Bronchial epithelial cell (primary cell): ENCODE measurements around the gene SLC22A24. TPM values are rescaled to one million over a fixed set of nuclear protein-coding genes. Genes with fewer than 3 reads are reported as not detected.
"Not testable (repeated sequence)": the region's sequence is repeated elsewhere in the genome, so short reads cannot be mapped to it uniquely, and the experiment has no call there.

Experiments
- DNase-seq: peaks from one replicate; pipeline ENCODE4 v3.0.0-alpha.2; 2010; ENCODE audit warnings: low read depth
- FAIRE-seq: peaks from 2 replicates; lab custom pipeline; 2011; peaks lifted over from hg19 to GRCh38; lab: Jason Lieb, UNC
- H3K27me3 ChIP-seq: 2 replicates; pipeline ENCODE4 v1.5.1; 2011; ENCODE audit warnings: low read length; ENCODE audit not compliant: control insufficient read depth, insufficient read depth
- H3K36me3 ChIP-seq: 2 replicates; pipeline ENCODE4 v1.5.1; 2011; ENCODE audit warnings: low read length; ENCODE audit not compliant: control insufficient read depth, insufficient read depth
- H3K4me3 ChIP-seq: 2 replicates; pipeline ENCODE4 v1.5.1; 2011; ENCODE audit warnings: mild to moderate bottlenecking, low read depth, low read length, control low read depth
- total RNA-seq: library from RNA; depleted of rRNA; stranded (reverse); fragments of >200 nt; gene quantifications from 2 replicates; pipeline ENCODE4 v1.2.1, GENCODE V29; 2014
- TF ChIP-seq, protein P1 (sequence below): IDR thresholded peaks from 2 replicates; pipeline ENCODE4 v1.5.1; 2011; ENCODE audit warnings: mild to moderate bottlenecking, moderate library complexity, low read length, control low read depth, inconsistent platforms; ENCODE audit not compliant: insufficient read depth, severe bottlenecking

Gene SLC22A24
- total RNA-seq, 1 donor from 2014 or later: not detected

DNA sequence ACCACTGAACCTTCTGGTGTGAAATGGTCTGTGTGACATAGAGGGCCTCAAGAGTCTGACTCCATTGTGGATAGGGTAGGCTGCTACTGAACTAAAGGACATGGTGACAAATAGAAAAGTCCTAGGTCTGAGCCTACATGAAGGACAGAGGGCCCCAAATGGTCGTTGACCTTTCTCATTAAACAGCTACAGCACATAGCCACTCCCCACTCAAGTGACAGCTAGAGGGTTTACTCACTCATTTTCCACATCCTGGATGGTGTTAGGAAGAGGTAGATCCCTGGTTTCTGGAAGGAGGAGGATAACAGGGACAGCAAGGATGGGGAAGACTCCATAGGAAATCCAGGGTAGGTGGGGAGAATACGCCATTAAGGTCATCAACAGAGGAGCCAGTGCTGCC, 63.3 kb downstream of the SLC22A24 start:
- FAIRE-seq: no peak
- TF ChIP-seq, protein P1, sequence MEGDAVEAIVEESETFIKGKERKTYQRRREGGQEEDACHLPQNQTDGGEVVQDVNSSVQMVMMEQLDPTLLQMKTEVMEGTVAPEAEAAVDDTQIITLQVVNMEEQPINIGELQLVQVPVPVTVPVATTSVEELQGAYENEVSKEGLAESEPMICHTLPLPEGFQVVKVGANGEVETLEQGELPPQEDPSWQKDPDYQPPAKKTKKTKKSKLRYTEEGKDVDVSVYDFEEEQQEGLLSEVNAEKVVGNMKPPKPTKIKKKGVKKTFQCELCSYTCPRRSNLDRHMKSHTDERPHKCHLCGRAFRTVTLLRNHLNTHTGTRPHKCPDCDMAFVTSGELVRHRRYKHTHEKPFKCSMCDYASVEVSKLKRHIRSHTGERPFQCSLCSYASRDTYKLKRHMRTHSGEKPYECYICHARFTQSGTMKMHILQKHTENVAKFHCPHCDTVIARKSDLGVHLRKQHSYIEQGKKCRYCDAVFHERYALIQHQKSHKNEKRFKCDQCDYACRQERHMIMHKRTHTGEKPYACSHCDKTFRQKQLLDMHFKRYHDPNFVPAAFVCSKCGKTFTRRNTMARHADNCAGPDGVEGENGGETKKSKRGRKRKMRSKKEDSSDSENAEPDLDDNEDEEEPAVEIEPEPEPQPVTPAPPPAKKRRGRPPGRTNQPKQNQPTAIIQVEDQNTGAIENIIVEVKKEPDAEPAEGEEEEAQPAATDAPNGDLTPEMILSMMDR: no peak
- Histone ChIP-seq H3K36me3 (no peaks in the 10 kb centered on the region), H3K27me3 (no peaks in the 10 kb centered on the region), H3K4me3 (no peak overlapping the region)
- no peak for DNase-seq

DNA sequence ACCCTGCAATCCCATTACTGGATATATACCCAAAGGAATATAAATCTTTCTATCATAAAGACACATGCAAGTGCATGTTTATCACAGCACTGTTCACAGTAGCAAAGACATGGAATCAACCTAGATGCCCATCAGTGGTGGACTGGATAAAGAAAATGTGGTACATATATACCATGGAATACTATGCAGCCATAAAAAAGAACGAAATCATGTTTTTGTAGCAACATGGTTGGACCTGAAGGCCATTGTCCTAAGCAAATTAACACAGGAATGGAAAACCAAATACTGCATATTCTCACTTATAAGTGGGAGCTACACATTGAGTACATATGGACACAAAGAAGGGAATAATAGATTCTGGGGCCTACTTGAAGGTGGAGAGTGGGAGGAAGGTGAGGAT, 97.8 kb downstream of the SLC22A24 start:
- not testable (repeated sequence) for FAIRE-seq, DNase-seq, H3K36me3 ChIP-seq, H3K4me3 ChIP-seq, H3K27me3 ChIP-seq

DNA sequence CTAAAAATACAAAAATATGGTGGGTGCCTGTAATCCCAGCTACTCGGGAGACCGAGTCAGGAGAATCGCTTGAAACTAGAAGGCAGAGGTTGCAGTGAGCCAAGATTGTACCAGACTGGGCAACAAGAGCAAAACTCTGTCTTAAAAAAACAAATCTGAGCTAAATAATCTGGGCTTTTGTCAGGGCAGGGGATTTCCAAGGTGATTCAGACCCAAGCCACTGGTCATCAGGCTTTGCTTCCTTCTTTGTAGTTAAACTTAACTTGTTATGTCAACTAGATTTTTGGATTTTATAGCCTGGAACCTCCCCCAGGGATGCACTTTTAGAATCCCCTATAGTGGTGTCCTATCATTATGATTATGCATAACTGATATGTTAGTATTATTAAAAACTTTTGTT, 101.4 kb downstream of the SLC22A24 start:
- TF ChIP-seq, protein P1: no peak
- Histone ChIP-seq H3K36me3 (no peaks in the 10 kb centered on the region), H3K4me3 (no peak overlapping the region), H3K27me3 (no peaks in the 10 kb centered on the region)
- FAIRE-seq (no peak), DNase-seq (no peak)

DNA sequence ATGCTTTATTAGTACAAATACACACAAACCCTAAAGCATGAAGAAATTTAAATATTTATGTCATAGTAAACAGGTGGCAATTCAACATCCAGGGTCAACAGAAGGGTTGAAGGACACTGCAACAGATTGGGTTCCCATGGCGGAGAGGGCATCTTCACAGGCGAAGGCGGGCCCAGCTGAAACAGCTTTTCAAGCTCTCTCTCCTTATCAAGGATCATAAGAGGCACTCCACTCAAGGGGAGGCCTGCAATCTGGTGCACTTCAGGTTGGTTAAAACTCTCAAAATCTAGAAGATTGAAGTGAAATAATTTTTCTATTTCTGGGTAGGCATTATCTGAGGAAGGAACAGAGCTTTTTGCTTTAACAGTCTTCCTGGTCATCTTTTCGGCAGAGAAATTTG, 111.6 kb downstream of the SLC22A24 start:
- Histone ChIP-seq H3K36me3 (no peaks in the 10 kb centered on the region), H3K4me3 (no peak overlapping the region), H3K27me3 (no peaks in the 10 kb centered on the region)
- DNase-seq (no peak), FAIRE-seq (no peak)
- TF ChIP-seq, protein P1: no peak

Other genes with a start within 250 kb of the SLC22A24 start
- not detected in 2 replicates for gene CHRM1, start 222.9 kb downstream of the SLC22A24 start, total RNA-seq
- not detected in 2 replicates for gene SLC22A6, start 159.3 kb downstream of the SLC22A24 start, total RNA-seq
- gene SLC22A8, start 128.4 kb downstream of the SLC22A24 start, total RNA-seq: not detected in 2 replicates
- gene SLC22A25, start 99.4 kb upstream of the SLC22A24 start, total RNA-seq: not detected in 2 replicates
- not detected in 2 replicates for gene SLC22A9, start 225.6 kb upstream of the SLC22A24 start, total RNA-seq